ENCODE data around the gene MYH8.

Gene MYH8

GRCh38 chr17:10398352-10398751, 23.4 kb downstream of the MYH8 start:
- Mint-ChIP-seq H3K36me3 (no peaks in the 10 kb centered on the region), H3K9me3 (no peaks in the 10 kb centered on the region), H3K4me1 (no peaks in the 10 kb centered on the region), H3K4me3 (no peak overlapping the region), H3K27ac (no peak overlapping the region), H3K27me3 (no peaks in the 10 kb centered on the region)
- no peak for ATAC-seq

GRCh38 chr17:10396524-10397163, 25.1 kb downstream of the MYH8 start:
- H3K36me3 Mint-ChIP-seq: no peaks in the 10 kb centered on the region
- no peak for ATAC-seq

GRCh38 chr17:10394201-10394887, 27.4 kb downstream of the MYH8 start:
- Mint-ChIP-seq H3K36me3 (no peaks in the 10 kb centered on the region), H3K4me3 (no peak overlapping the region), H3K4me1 (no peaks in the 10 kb centered on the region), H3K9me3 (no peaks in the 10 kb centered on the region), H3K27ac (no peak overlapping the region), H3K27me3 (no peaks in the 10 kb centered on the region)
- no peak for ATAC-seq

More at GRCh38 chr17:10396524-10397163, 25.1 kb downstream of the MYH8 start:
- no peak overlapping the region for H3K4me3 Mint-ChIP-seq
- no peak overlapping the region for H3K27ac Mint-ChIP-seq
- no peaks in the 10 kb centered on the region for H3K27me3 Mint-ChIP-seq
- no peaks in the 10 kb centered on the region for H3K9me3 Mint-ChIP-seq
- H3K4me1 Mint-ChIP-seq: no peaks in the 10 kb centered on the region

- ATAC-seq: no peak
- Mint-ChIP-seq H3K27ac (no peak overlapping the region), H3K9me3 (peaks cover 2% of the 10 kb centered on the region), H3K4me3 (no peak overlapping the region), H3K27me3 (no peaks in the 10 kb centered on the region), H3K4me1 (no peaks in the 10 kb centered on the region), H3K36me3 (no peaks in the 10 kb centered on the region)
These were observed 28.9 kb downstream of the MYH8 start for GRCh38 chr17:10392880-10393279.

- H3K9me3 Mint-ChIP-seq: peaks cover 2% of the 10 kb centered on the region
- no peak overlapping the region for H3K27ac Mint-ChIP-seq
- H3K4me1 Mint-ChIP-seq: no peaks in the 10 kb centered on the region
- H3K36me3 Mint-ChIP-seq: no peaks in the 10 kb centered on the region
- H3K27me3 Mint-ChIP-seq: no peaks in the 10 kb centered on the region
- no peak overlapping the region for H3K4me3 Mint-ChIP-seq
- ATAC-seq: no peak
These were observed 35.9 kb downstream of the MYH8 start for GRCh38 chr17:10385871-10386270.

- no peaks in the 10 kb centered on the region for H3K27me3 Mint-ChIP-seq
- ATAC-seq: no peak
These were observed 37.6 kb downstream of the MYH8 start for GRCh38 chr17:10384175-10384574.

GRCh38 chr17:10380631-10381408, 40.9 kb downstream of the MYH8 start:
- no peak overlapping the region for H3K27ac Mint-ChIP-seq
- H3K27me3 Mint-ChIP-seq: no peaks in the 10 kb centered on the region
- H3K36me3 Mint-ChIP-seq: no peaks in the 10 kb centered on the region
- H3K4me1 Mint-ChIP-seq: no peaks in the 10 kb centered on the region
- no peak overlapping the region for H3K4me3 Mint-ChIP-seq
- no peak for ATAC-seq
- H3K9me3 Mint-ChIP-seq: no peaks in the 10 kb centered on the region

More at GRCh38 chr17:10384175-10384574, 37.6 kb downstream of the MYH8 start:
- no peaks in the 10 kb centered on the region for H3K36me3 Mint-ChIP-seq
- H3K4me1 Mint-ChIP-seq: no peaks in the 10 kb centered on the region
- H3K9me3 Mint-ChIP-seq: peaks cover under 1% of the 10 kb centered on the region
- no peak overlapping the region for H3K4me3 Mint-ChIP-seq
- no peak overlapping the region for H3K27ac Mint-ChIP-seq

- Mint-ChIP-seq H3K4me3 (no peak within 1 kb of the TSS), H3K36me3 (no peaks in the 10 kb centered on the region), H3K4me1 (no peaks in the 10 kb centered on the region), H3K9me3 (no peaks in the 10 kb centered on the region), H3K27ac (no peak within 1 kb of the TSS), H3K27me3 (no peaks in the 10 kb centered on the region)
- ATAC-seq: no peak
These were observed 48.8 kb downstream of the MYH8 start, which contains the start of gene MYH13 for GRCh38 chr17:10372906-10373305. Gene MYH13 (minus strand): TSS chr17:10373006. CDS start chr17:10364530, 8,476 bp downstream.

GRCh38 chr17:10370016-10370608, 51.6 kb downstream of the MYH8 start:
- Mint-ChIP-seq H3K36me3 (no peaks in the 10 kb centered on the region), H3K4me1 (no peaks in the 10 kb centered on the region), H3K4me3 (no peak overlapping the region), H3K27me3 (no peaks in the 10 kb centered on the region), H3K9me3 (no peaks in the 10 kb centered on the region), H3K27ac (no peak overlapping the region)
- no peak for ATAC-seq

GRCh38 chr17:10369239-10369638, 52.5 kb downstream of the MYH8 start:
- Mint-ChIP-seq H3K27me3 (no peaks in the 10 kb centered on the region), H3K4me1 (no peaks in the 10 kb centered on the region), H3K9me3 (no peaks in the 10 kb centered on the region), H3K4me3 (no peak overlapping the region), H3K27ac (no peak overlapping the region), H3K36me3 (no peaks in the 10 kb centered on the region)
- no peak for ATAC-seq

GRCh38 chr17:10368561-10368960, 53.2 kb downstream of the MYH8 start:
- H3K36me3 Mint-ChIP-seq: no peaks in the 10 kb centered on the region
- no peaks in the 10 kb centered on the region for H3K9me3 Mint-ChIP-seq
- ATAC-seq: no peak
- no peaks in the 10 kb centered on the region for H3K4me1 Mint-ChIP-seq
- no peak overlapping the region for H3K27ac Mint-ChIP-seq
- H3K4me3 Mint-ChIP-seq: no peak overlapping the region
- no peaks in the 10 kb centered on the region for H3K27me3 Mint-ChIP-seq

GRCh38 chr17:10360578-10360977, 61.2 kb downstream of the MYH8 start:
- ATAC-seq: no peak
- no peaks in the 10 kb centered on the region for H3K27me3 Mint-ChIP-seq
- no peak overlapping the region for H3K4me3 Mint-ChIP-seq
- no peaks in the 10 kb centered on the region for H3K36me3 Mint-ChIP-seq
- H3K9me3 Mint-ChIP-seq: no peaks in the 10 kb centered on the region
- H3K27ac Mint-ChIP-seq: no peak overlapping the region
- H3K4me1 Mint-ChIP-seq: no peaks in the 10 kb centered on the region

- H3K4me3 Mint-ChIP-seq: no peak overlapping the region
- no peaks in the 10 kb centered on the region for H3K36me3 Mint-ChIP-seq
- no peak overlapping the region for H3K27ac Mint-ChIP-seq
- ATAC-seq: no peak
- H3K27me3 Mint-ChIP-seq: no peaks in the 10 kb centered on the region
- no peaks in the 10 kb centered on the region for H3K4me1 Mint-ChIP-seq
- no peaks in the 10 kb centered on the region for H3K9me3 Mint-ChIP-seq
These were observed 64.0 kb downstream of the MYH8 start for GRCh38 chr17:10357768-10358167.

- no peaks in the 10 kb centered on the region for H3K9me3 Mint-ChIP-seq
- H3K4me1 Mint-ChIP-seq: no peaks in the 10 kb centered on the region
- H3K27ac Mint-ChIP-seq: no peak overlapping the region
- H3K36me3 Mint-ChIP-seq: no peaks in the 10 kb centered on the region
- no peak for ATAC-seq
- H3K4me3 Mint-ChIP-seq: no peak overlapping the region
- no peaks in the 10 kb centered on the region for H3K27me3 Mint-ChIP-seq
These were observed 67.1 kb downstream of the MYH8 start for GRCh38 chr17:10354651-10355050.

GRCh38 chr17:10352893-10353292, 68.9 kb downstream of the MYH8 start:
- ATAC-seq: no peak
- Mint-ChIP-seq H3K27ac (no peak overlapping the region), H3K4me1 (no peaks in the 10 kb centered on the region), H3K4me3 (no peak overlapping the region), H3K27me3 (peaks cover 9% of the 10 kb centered on the region), H3K36me3 (no peaks in the 10 kb centered on the region), H3K9me3 (no peaks in the 10 kb centered on the region)
